Measurements from ENCODE around the gene PLSCR3. TPM values are rescaled to one million over a fixed set of nuclear protein-coding genes. Genes with fewer than 3 reads are reported as not detected.
A peak's percentile ranks its signal among the peaks of the same experiment; 100 is the strongest.

The PLSCR3 gene
- total RNA-seq, 1 donor from 2014 or later = 6.6 TPM

GRCh38 chr17:7407082-7407481, 12.8 kb upstream of the PLSCR3 start:
- no peaks in the 10 kb centered on the region for H3K27me3 ChIP-seq
- Mint-ChIP-seq H3K4me1 (peaks cover 38% of the 10 kb centered on the region), H3K27ac (no peak overlapping the region), H3K4me3 (peak overlapping the region; percentile 79), H3K36me3 (peaks cover 19% of the 10 kb centered on the region), H3K27me3 (ENCODE audit: insufficient read depth, low read depth) (peaks cover 13% of the 10 kb centered on the region), H3K9me3 (no peaks in the 10 kb centered on the region)
- H3K27ac ChIP-seq = no peak overlapping the region
- no peak overlapping the region for H3K9ac ChIP-seq
- H3K36me3 ChIP-seq = no peaks in the 10 kb centered on the region
- H3K79me2 ChIP-seq (ENCODE audit: low read depth) = peaks cover 43% of the 10 kb centered on the region
- H3K4me1 ChIP-seq = peaks cover 19% of the 10 kb centered on the region
- H4K20me1 ChIP-seq (ENCODE audit: low read depth) = peaks cover 54% of the 10 kb centered on the region
- peak overlapping the region; percentile 100 for H3K4me2 ChIP-seq
- H3K9me3 ChIP-seq (ENCODE audit: low read depth) = no peaks in the 10 kb centered on the region
- DNase-seq (ENCODE audit: low spot score) = no peak
- H2AFZ ChIP-seq (replicated peaks) = no peak overlapping the region
- no peak for TF ChIP-seq CTCF (IDR thresholded peaks at IDR 0.05)
- no peak for TF ChIP-seq EZH2 (IDR thresholded peaks at IDR 0.05)
- no peak for TF ChIP-seq EZH2phosphoT487 (IDR thresholded peaks at IDR 0.05)
- H3K4me3 ChIP-seq = peak overlapping the region; percentile 97
- peaks cover 38% of the 10 kb centered on the region for H3F3A ChIP-seq (ENCODE audit: low read depth)

DNA sequence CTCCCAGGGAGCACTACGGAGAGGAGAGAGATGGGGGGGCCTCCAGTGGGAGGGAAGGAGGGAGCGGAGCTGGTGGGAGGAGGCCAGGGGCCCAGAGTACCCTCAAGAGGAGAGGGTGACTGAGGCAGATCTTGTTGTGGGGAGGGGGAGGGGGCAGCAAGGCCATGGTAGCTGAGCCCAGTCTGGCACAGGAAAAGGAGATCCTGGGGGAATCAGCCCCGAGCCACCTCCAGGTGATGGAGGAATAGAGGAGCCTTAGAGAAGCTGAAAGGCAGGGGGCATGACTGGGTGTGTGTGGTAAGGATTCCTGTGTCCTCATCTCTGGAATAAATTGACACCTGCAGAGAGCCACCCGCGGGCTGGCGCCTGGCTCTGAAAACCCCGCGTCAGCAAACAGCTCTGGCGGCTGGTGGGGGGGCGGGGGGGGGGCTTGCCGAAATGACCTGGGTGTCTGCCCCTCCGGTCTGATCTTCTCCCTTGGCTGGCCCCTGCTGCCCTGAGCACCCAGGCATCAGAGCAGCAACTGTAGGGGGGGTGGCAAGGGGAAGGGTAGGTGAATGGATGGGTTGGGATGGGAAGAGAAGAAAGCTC, 12.0 kb upstream of the PLSCR3 start:
- Mint-ChIP-seq H3K27ac (peak overlapping the region; percentile 6), H3K27me3 (ENCODE audit: insufficient read depth, low read depth) (peaks cover 13% of the 10 kb centered on the region), H3K4me1 (peaks cover 43% of the 10 kb centered on the region), H3K4me3 (peak overlapping the region; percentile 93), H3K36me3 (peaks cover 22% of the 10 kb centered on the region), H3K9me3 (no peaks in the 10 kb centered on the region)
- TF ChIP-seq EZH2phosphoT487 (IDR thresholded peaks at IDR 0.05) = no peak
- TF ChIP-seq CTCF (IDR thresholded peaks at IDR 0.05) = no peak
- no peak for TF ChIP-seq EZH2 (IDR thresholded peaks at IDR 0.05)
- Histone ChIP-seq H4K20me1 (ENCODE audit: low read depth) (peaks cover 49% of the 10 kb centered on the region), H3K4me2 (peak overlapping the region; percentile 100), H3K79me2 (ENCODE audit: low read depth) (peaks cover 46% of the 10 kb centered on the region), H3F3A (ENCODE audit: low read depth) (peaks cover 43% of the 10 kb centered on the region), H3K27ac (no peak overlapping the region), H2AFZ (replicated peaks) (no peak overlapping the region), H3K4me1 (peaks cover 19% of the 10 kb centered on the region), H3K4me3 (peak overlapping the region; percentile 97), H3K36me3 (no peaks in the 10 kb centered on the region), H3K27me3 (no peaks in the 10 kb centered on the region), H3K9me3 (ENCODE audit: low read depth) (no peaks in the 10 kb centered on the region), H3K9ac (peak overlapping the region; percentile 81)
- DNase-seq (ENCODE audit: low spot score) = peak; percentile 39

- no peaks in the 10 kb centered on the region for H3K36me3 ChIP-seq
- H3K27me3 ChIP-seq = no peaks in the 10 kb centered on the region
- Mint-ChIP-seq H3K27me3 (ENCODE audit: insufficient read depth, low read depth) (peaks cover 16% of the 10 kb centered on the region), H3K36me3 (peaks cover 21% of the 10 kb centered on the region), H3K4me1 (peaks cover 43% of the 10 kb centered on the region), H3K9me3 (no peaks in the 10 kb centered on the region), H3K4me3 (peak overlapping the region; percentile 95), H3K27ac (peak overlapping the region; percentile 50)
- H3K9me3 ChIP-seq (ENCODE audit: low read depth) = no peaks in the 10 kb centered on the region
- DNase-seq (ENCODE audit: low spot score) = peak; percentile 70
- peak overlapping the region; percentile 58 for H3K27ac ChIP-seq
- peak overlapping the region; percentile 100 for H3K4me2 ChIP-seq
- H3F3A ChIP-seq (ENCODE audit: low read depth) = peaks cover 43% of the 10 kb centered on the region
- peak overlapping the region; percentile 97 for H3K4me3 ChIP-seq
- peaks cover 19% of the 10 kb centered on the region for H3K4me1 ChIP-seq
- no peak for TF ChIP-seq EZH2 (IDR thresholded peaks at IDR 0.05)
- TF ChIP-seq CTCF (IDR thresholded peaks at IDR 0.05) = no peak
- TF ChIP-seq EZH2phosphoT487 (IDR thresholded peaks at IDR 0.05) = no peak
- peak overlapping the region; percentile 81 for H3K9ac ChIP-seq
- peaks cover 46% of the 10 kb centered on the region for H3K79me2 ChIP-seq (ENCODE audit: low read depth)
- H4K20me1 ChIP-seq (ENCODE audit: low read depth) = peaks cover 43% of the 10 kb centered on the region
- no peak overlapping the region for H2AFZ ChIP-seq (replicated peaks)
Measured at GRCh38 chr17:7405350-7406234, 11.3 kb upstream of the PLSCR3 start.

Measured in neural progenitor cell (in vitro differentiated cells).